Esophagus squamous epithelium (tissue), 4 donors: ENCODE measurements around the gene NPHP4.

ENCODE experiments used
- POLR2A ChIP-seq, 4 donors: fragments of 450-650 bp; IDR thresholded peaks; one replicate each; pipeline ENCODE4 v1.6.1; 2017; ENCODE audit warnings: antibody characterized with exemption in 4 of 4, mild to moderate bottlenecking in 4 of 4, moderate library complexity in 3 of 4
- TF ChIP-seq, protein P1 (sequence below), 6 experiments: fragments of 450-650 bp in 4 of 6; fragments of 200-600 bp in 2 of 6; sonication (generic) in 2 of 6; IDR thresholded peaks; one replicate each; pipeline ENCODE4 v1.5.1; 2016 to 2019; ENCODE audit warnings: antibody characterized with exemption in 6 of 6, mild to moderate bottlenecking in 4 of 6, moderate library complexity in 4 of 6

DNA sequence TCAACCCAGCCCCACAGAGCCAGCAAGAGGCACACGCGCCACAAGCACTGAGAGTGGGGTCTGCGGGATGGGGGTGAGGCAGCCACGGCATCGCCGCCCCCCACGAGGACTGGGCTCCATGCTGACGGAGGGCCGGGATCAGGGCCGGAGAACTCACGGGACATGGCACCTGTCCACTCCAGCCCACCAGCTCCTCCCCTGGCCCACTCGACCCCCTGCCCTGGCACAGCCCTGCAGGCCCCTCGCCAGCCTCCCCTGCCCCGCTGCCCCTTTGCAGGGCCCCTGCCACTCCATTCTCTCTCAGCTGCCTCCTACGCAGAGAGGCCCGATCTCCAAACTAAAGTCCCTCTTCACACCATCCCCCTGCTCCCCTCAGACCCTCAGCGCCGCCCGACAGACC lies 134.0 kb downstream of the NPHP4 start:
- TF ChIP-seq, protein P1, sequence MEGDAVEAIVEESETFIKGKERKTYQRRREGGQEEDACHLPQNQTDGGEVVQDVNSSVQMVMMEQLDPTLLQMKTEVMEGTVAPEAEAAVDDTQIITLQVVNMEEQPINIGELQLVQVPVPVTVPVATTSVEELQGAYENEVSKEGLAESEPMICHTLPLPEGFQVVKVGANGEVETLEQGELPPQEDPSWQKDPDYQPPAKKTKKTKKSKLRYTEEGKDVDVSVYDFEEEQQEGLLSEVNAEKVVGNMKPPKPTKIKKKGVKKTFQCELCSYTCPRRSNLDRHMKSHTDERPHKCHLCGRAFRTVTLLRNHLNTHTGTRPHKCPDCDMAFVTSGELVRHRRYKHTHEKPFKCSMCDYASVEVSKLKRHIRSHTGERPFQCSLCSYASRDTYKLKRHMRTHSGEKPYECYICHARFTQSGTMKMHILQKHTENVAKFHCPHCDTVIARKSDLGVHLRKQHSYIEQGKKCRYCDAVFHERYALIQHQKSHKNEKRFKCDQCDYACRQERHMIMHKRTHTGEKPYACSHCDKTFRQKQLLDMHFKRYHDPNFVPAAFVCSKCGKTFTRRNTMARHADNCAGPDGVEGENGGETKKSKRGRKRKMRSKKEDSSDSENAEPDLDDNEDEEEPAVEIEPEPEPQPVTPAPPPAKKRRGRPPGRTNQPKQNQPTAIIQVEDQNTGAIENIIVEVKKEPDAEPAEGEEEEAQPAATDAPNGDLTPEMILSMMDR (IDR thresholded peaks at IDR 0.05): no peak
- no peak for TF ChIP-seq POLR2A (IDR thresholded peaks at IDR 0.05)
